Muscle of leg (tissue), 11 donors: Measurements from ENCODE around the gene PPP4R1. TPM values are rescaled to one million over a fixed set of nuclear protein-coding genes. Genes with fewer than 3 reads are reported as not detected.
"Not testable (repeated sequence)": the region's sequence is repeated elsewhere in the genome, so short reads cannot be mapped to it uniquely, and the experiment has no call there.

Experiments
- DNase-seq: peaks from one replicate; pipeline ENCODE4 v3.0.0; 2013
- H3K27ac ChIP-seq: one replicate; pipeline ENCODE4 v1.5.1; 2013; ENCODE audit warnings: mild to moderate bottlenecking, low read length, control low read depth
- H3K27me3 ChIP-seq: one replicate; pipeline ENCODE4 v1.6.1; 2013; ENCODE audit warnings: low read length; ENCODE audit not compliant: control insufficient read depth, insufficient read depth
- H3K36me3 ChIP-seq: one replicate; pipeline ENCODE4 v1.6.1; 2013; ENCODE audit warnings: low read length; ENCODE audit not compliant: control insufficient read depth, insufficient read depth
- H3K4me1 ChIP-seq: one replicate; pipeline ENCODE4 v1.6.1; 2013; ENCODE audit warnings: low read length; ENCODE audit not compliant: control insufficient read depth, insufficient read depth
- H3K4me3 ChIP-seq: one replicate; pipeline ENCODE4 v1.5.1; 2013; ENCODE audit warnings: low read length, control low read depth
- H3K9me3 ChIP-seq: replicated peaks from 2 replicates; pipeline ENCODE4 v1.6.1; 2013; ENCODE audit warnings: low read depth, low read length; ENCODE audit not compliant: control insufficient read depth
- WGBS: methylation state at CpG from one replicate; pipeline ENCODE4 v1.1.5; 2013; ENCODE audit warnings: missing lambda C conversion rate; ENCODE audit not compliant: insufficient coverage; 5-methylcytosine and 5-hydroxymethylcytosine counted together
- polyA plus RNA-seq, 8 donors: library from polyadenylated mRNA; unstranded; fragments of 120-200 nt; gene quantifications; one replicate each; pipeline versions ENCODE4 v1.2.1 to v1.2.3, GENCODE V29; 2013; ENCODE audit warnings: inconsistent platforms in 1 of 8, low replicate concordance in 1 of 8; ENCODE audit not compliant: insufficient read length in 8 of 8, insufficient read depth in 1 of 8
- total RNA-seq: library from RNA; stranded (reverse); fragments of 120-200 nt; gene quantifications from one replicate; pipeline ENCODE4 v1.2.4, GENCODE V29; 2013

Gene PPP4R1
- total and polyA plus RNA-seq, 9 donors, result 53.1 to 80.7 (median 55.6) TPM

GRCh38 chr18:9649164-9649540 lies 34.8 kb upstream of the PPP4R1 start:
- Histone ChIP-seq H3K4me1 (peaks cover 4% of the 10 kb centered on the region), H3K27me3 (no peaks in the 10 kb centered on the region), H3K36me3 (no peaks in the 10 kb centered on the region), H3K9me3 (peaks cover 3% of the 10 kb centered on the region), H3K27ac (no peak overlapping the region), H3K4me3 (no peak overlapping the region)
- no peak for DNase-seq
- WGBS, result 100% methylated on average over 1 of the region's 3 CpGs

GRCh38 chr18:9648431-9649163 lies 34.2 kb upstream of the PPP4R1 start:
- no peak for DNase-seq
- H3K4me3 ChIP-seq, result no peak overlapping the region
- no peaks in the 10 kb centered on the region for H3K27me3 ChIP-seq
- H3K9me3 ChIP-seq, result peaks cover 3% of the 10 kb centered on the region
- WGBS, result no CpG with 5 or more reads among the region's 7 CpGs
- peaks cover 4% of the 10 kb centered on the region for H3K4me1 ChIP-seq
- H3K27ac ChIP-seq, result no peak overlapping the region
- no peaks in the 10 kb centered on the region for H3K36me3 ChIP-seq

- 79% methylated on average over 4 of the region's 8 CpGs for WGBS
- Histone ChIP-seq H3K27ac (no peak overlapping the region), H3K4me1 (peaks cover 6% of the 10 kb centered on the region)
Measured at GRCh38 chr18:9647496-9648323, 33.4 kb upstream of the PPP4R1 start.

GRCh38 chr18:9643549-9643948 lies 29.2 kb upstream of the PPP4R1 start:
- peaks cover 8% of the 10 kb centered on the region for H3K4me1 ChIP-seq
- no peaks in the 10 kb centered on the region for H3K27me3 ChIP-seq
- WGBS, result no CpG with 5 or more reads among the region's 3 CpGs
- H3K36me3 ChIP-seq, result no peaks in the 10 kb centered on the region
- H3K9me3 ChIP-seq, result no peaks in the 10 kb centered on the region
- H3K4me3 ChIP-seq, result no peak overlapping the region
- DNase-seq, result peak; percentile 98
- H3K27ac ChIP-seq, result peak overlapping the region; percentile 91

More at GRCh38 chr18:9647496-9648323, 33.4 kb upstream of the PPP4R1 start:
- H3K27me3 ChIP-seq, result no peaks in the 10 kb centered on the region
- no peak overlapping the region for H3K4me3 ChIP-seq
- DNase-seq, result no peak
- no peaks in the 10 kb centered on the region for H3K9me3 ChIP-seq
- H3K36me3 ChIP-seq, result no peaks in the 10 kb centered on the region

- peak; percentile 27 for DNase-seq
- Histone ChIP-seq H3K4me3 (no peak overlapping the region), H3K9me3 (no peaks in the 10 kb centered on the region), H3K27me3 (no peaks in the 10 kb centered on the region), H3K27ac (peak overlapping the region; percentile 91), H3K4me1 (peaks cover 8% of the 10 kb centered on the region), H3K36me3 (no peaks in the 10 kb centered on the region)
- 20% methylated on average over 1 of the region's 9 CpGs for WGBS
Measured at GRCh38 chr18:9642799-9643462, 28.6 kb upstream of the PPP4R1 start.

- not testable (repeated sequence) for H3K4me3 ChIP-seq, DNase-seq, H3K9me3 ChIP-seq, H3K36me3 ChIP-seq, H3K27ac ChIP-seq, H3K4me1 ChIP-seq, H3K27me3 ChIP-seq
- no CpG with 5 or more reads among the region's 1 CpG for whole genome bisulfite sequencing
Measured at GRCh38 chr18:9641081-9641480, 26.7 kb upstream of the PPP4R1 start.

GRCh38 chr18:9638886-9639285 lies 24.5 kb upstream of the PPP4R1 start:
- no peak overlapping the region for H3K4me3 ChIP-seq
- no peaks in the 10 kb centered on the region for H3K9me3 ChIP-seq
- peaks cover 8% of the 10 kb centered on the region for H3K4me1 ChIP-seq
- 39% methylated on average over 3 of the region's 4 CpGs for WGBS
- no peaks in the 10 kb centered on the region for H3K27me3 ChIP-seq
- no peak overlapping the region for H3K27ac ChIP-seq
- H3K36me3 ChIP-seq, result no peaks in the 10 kb centered on the region
- no peak for DNase-seq

GRCh38 chr18:9637036-9637767 lies 22.8 kb upstream of the PPP4R1 start:
- H3K4me3 ChIP-seq, result no peak overlapping the region
- WGBS, result 84% methylated on average over 7 of the region's 11 CpGs
- H3K27ac ChIP-seq, result no peak overlapping the region

GRCh38 chr18:9634856-9635255 lies 20.5 kb upstream of the PPP4R1 start:
- Histone ChIP-seq H3K27me3 (no peaks in the 10 kb centered on the region), H3K36me3 (no peaks in the 10 kb centered on the region), H3K4me1 (no peaks in the 10 kb centered on the region), H3K27ac (no peak overlapping the region), H3K9me3 (no peaks in the 10 kb centered on the region), H3K4me3 (no peak overlapping the region)
- WGBS, result 100% methylated on average over 5 of the region's 8 CpGs
- DNase-seq, result no peak

More at GRCh38 chr18:9637036-9637767, 22.8 kb upstream of the PPP4R1 start:
- H3K36me3 ChIP-seq, result no peaks in the 10 kb centered on the region
- no peaks in the 10 kb centered on the region for H3K27me3 ChIP-seq
- no peak for DNase-seq
- no peaks in the 10 kb centered on the region for H3K9me3 ChIP-seq
- no peaks in the 10 kb centered on the region for H3K4me1 ChIP-seq
